PC-3 (cell line): ENCODE results near the gene APLP1.

Experiments
- EZH2 ChIP-seq: fragments of 300-600 bp; sonication (generic); IDR thresholded peaks from one replicate; pipeline ENCODE4 v1.6.1; 2017; ENCODE audit warnings: antibody characterized with exemption, mild to moderate bottlenecking, low read length; ENCODE audit not compliant: unreplicated experiment
- EZH2phosphoT487 ChIP-seq: fragments of 300-600 bp; sonication (generic); IDR thresholded peaks from 2 replicates; pipeline ENCODE4 v1.6.1; 2018; ENCODE audit warnings: mild to moderate bottlenecking, antibody characterized with exemption, low read length, borderline replicate concordance
- TF ChIP-seq, protein P1 (sequence below): fragments of 300-600 bp; sonication (generic); conservative IDR thresholded peaks from 2 replicates; pipeline ENCODE4 v1.5.1; 2017; ENCODE audit warnings: antibody characterized with exemption, low read depth, mild to moderate bottlenecking, low read length

DNA sequence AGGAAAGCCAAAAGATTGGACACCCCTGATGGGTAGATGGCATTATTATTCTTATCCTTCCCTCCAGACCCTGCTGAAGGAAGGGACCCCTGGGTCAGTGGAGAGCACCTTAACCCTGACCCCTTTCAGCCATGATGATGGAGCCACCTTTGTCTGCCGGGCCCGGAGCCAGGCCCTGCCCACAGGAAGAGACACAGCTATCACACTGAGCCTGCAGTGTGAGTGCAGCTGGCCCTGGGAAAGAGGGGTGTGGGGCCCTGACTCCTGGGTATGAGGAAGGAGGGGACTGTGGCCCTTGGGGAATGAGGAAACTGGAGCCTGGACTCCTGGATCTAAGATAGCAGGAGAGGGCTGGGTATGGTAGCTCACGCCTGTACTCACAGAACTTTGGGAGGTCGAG, 9.0 kb upstream of the APLP1 start:
- TF ChIP-seq, protein P1, sequence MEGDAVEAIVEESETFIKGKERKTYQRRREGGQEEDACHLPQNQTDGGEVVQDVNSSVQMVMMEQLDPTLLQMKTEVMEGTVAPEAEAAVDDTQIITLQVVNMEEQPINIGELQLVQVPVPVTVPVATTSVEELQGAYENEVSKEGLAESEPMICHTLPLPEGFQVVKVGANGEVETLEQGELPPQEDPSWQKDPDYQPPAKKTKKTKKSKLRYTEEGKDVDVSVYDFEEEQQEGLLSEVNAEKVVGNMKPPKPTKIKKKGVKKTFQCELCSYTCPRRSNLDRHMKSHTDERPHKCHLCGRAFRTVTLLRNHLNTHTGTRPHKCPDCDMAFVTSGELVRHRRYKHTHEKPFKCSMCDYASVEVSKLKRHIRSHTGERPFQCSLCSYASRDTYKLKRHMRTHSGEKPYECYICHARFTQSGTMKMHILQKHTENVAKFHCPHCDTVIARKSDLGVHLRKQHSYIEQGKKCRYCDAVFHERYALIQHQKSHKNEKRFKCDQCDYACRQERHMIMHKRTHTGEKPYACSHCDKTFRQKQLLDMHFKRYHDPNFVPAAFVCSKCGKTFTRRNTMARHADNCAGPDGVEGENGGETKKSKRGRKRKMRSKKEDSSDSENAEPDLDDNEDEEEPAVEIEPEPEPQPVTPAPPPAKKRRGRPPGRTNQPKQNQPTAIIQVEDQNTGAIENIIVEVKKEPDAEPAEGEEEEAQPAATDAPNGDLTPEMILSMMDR, result no peak
- TF ChIP-seq EZH2 (no peak), EZH2phosphoT487 (no peak)
